ENCODE results near the gene LRIT2. TPM values are rescaled to one million over a fixed set of nuclear protein-coding genes. Genes with fewer than 3 reads are reported as not detected.

The LRIT2 gene
- polyA plus RNA-seq, 6 donors from 2014 or later, result not detected

DNA sequence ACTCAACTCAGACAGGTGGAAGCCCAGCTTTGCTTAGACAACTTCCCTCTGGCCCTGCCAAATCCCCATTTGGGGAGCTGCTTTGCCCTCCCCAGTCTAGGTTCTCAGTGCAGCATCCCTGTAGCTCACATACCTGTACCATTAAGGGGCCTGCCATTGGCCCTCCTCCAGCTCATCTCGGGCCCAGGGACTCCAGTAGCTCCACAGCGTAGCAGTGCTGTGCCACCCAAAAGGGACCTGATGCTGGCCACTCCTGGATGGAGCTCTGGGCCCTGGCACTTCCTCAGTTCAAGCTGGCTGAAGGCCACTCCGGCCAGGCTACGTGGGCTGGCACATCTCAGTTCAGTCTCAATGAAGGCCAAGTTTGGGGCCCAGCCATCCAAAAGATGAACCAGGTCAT, 8.6 kb upstream of the LRIT2 start:
- Mint-ChIP-seq H3K4me1 (no peaks in the 10 kb centered on the region), H3K27ac (no peak overlapping the region), H3K9me3 (peaks cover under 1 to 12% (median 3%) of the 10 kb centered on the region in 7 donors), H3K36me3 (peaks cover 0 to 5% of the 10 kb centered on the region in 2 donors), H3K27me3 (peaks cover 19 to 39% (median 28%) of the 10 kb centered on the region in 3 donors), H3K4me3 (no peak overlapping the region)
- no peak for DNase-seq
- no peak for ATAC-seq (ENCODE audit: low read depth in 2 of 2)

DNA sequence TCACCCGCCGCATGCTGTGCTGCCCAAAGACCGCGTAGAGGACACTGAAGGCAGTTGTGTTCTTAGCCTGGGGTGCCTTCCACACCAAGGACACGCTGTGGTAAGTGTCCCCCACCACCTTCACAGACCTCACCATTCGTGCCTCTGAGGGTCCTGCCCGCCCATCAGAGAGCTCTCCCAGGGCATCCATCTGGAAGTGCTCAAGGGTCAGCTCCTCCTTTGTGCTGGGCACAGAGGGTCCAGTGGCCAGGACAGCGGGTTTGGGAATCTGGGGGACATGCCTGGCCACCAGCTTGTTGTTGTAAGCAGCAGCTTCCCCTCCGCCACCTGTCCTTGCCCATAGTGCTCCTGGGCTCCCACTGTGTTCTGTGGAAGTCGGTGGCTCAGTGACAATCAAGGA, 7.0 kb upstream of the LRIT2 start:
- DNase-seq, result no peak
- Mint-ChIP-seq H3K9me3 (peaks cover 1 to 18% (median 5%) of the 10 kb centered on the region in 7 donors), H3K36me3 (peaks cover 0 to 5% of the 10 kb centered on the region in 2 donors), H3K4me3 (no peak overlapping the region), H3K27me3 (peaks cover 21 to 44% (median 33%) of the 10 kb centered on the region in 3 donors), H3K27ac (peak overlapping the region in 1 of 6 donors; percentile 64), H3K4me1 (no peaks in the 10 kb centered on the region)
- ATAC-seq (ENCODE audit: low read depth in 2 of 2), result no peak

DNA sequence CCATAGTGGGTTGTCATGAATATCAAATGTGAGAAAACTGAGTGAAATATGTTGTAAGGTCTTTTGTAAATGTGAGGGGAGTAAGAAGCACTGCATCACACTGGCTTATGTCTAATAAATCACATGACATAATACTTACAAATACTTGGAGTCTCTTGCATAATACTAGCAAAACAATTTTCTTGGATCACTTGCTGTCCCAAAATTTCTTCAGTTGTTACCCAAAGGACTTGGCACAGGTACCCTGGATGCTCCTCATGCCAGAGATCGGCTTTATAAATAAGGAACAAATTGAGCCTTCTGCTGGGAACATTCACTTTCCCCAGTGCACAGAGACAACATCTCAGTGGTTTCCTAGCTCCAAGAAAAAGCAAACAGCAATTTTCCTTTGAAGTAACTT, 5.0 kb upstream of the LRIT2 start:
- Mint-ChIP-seq H3K4me3 (no peak overlapping the region), H3K36me3 (no peaks in the 10 kb centered on the region), H3K9me3 (peaks cover 0 to 13% (median 5%) of the 10 kb centered on the region in 7 donors), H3K27ac (no peak overlapping the region), H3K27me3 (peaks cover 24 to 49% (median 28%) of the 10 kb centered on the region in 3 donors), H3K4me1 (no peaks in the 10 kb centered on the region)
- ATAC-seq (ENCODE audit: low read depth in 2 of 2) (no peak), DNase-seq (no peak)

DNA sequence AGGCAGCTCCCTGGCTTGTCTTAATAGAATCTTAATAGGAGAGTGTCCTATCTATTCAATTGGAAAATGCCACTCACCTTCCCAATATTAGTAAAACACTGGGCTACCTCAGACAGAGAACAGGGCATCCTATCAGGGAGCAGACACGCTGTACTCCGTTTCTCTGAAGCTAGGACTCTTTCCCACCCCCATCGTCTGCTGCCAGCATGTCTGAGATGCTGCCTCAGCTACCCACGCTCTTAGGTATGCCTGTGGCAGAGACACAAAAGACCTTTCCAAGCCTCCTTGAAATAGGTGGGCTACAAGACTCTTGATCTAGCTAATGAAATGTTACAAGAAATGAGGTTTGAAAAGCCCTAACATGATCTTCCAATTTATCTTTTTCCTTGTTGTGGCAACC, 2.5 kb upstream of the LRIT2 start:
- H3K27me3 Mint-ChIP-seq, result peaks cover 26 to 54% (median 27%) of the 10 kb centered on the region in 3 donors
- no peak for ATAC-seq (ENCODE audit: low read depth in 2 of 2)
- DNase-seq, result no peak

DNA sequence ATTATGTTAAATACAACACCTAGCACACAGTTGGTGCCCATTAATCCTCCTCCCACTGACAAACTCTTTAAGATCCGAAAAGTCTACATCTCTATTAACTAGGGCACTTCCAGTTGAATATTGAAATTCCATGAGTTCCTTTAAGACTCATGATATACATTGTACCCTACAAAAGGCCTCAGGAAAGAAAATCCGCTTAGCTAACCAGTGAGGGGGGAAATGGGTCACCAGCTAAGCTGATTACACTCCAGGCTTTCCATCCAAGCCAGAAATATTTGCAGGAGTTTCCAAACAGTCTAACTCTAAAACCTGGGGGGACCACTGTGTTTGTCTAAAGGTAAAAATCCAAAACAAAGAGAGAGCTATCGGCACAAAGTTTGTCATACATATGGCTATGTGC, 1.3 kb upstream of the LRIT2 start:
- ATAC-seq (ENCODE audit: low read depth in 2 of 2) (no peak), DNase-seq (no peak)
- H3K4me3 Mint-ChIP-seq, result no peak overlapping the region
- H3K27ac Mint-ChIP-seq, result peak overlapping the region in 1 of 6 donors; percentile 40
- peaks cover 35 to 52% (median 37%) of the 10 kb centered on the region in 3 donors for H3K27me3 Mint-ChIP-seq
- H3K4me1 Mint-ChIP-seq, result no peaks in the 10 kb centered on the region
- H3K36me3 Mint-ChIP-seq, result no peaks in the 10 kb centered on the region
- peaks cover 0 to 13% (median 5%) of the 10 kb centered on the region in 7 donors for H3K9me3 Mint-ChIP-seq

More for the DNA sequence above, 2.5 kb upstream of the LRIT2 start:
- no peaks in the 10 kb centered on the region for H3K4me1 Mint-ChIP-seq
- no peak overlapping the region for H3K4me3 Mint-ChIP-seq
- H3K27ac Mint-ChIP-seq, result no peak overlapping the region
- no peaks in the 10 kb centered on the region for H3K36me3 Mint-ChIP-seq
- H3K9me3 Mint-ChIP-seq, result peaks cover 0 to 13% (median 5%) of the 10 kb centered on the region in 7 donors

DNA sequence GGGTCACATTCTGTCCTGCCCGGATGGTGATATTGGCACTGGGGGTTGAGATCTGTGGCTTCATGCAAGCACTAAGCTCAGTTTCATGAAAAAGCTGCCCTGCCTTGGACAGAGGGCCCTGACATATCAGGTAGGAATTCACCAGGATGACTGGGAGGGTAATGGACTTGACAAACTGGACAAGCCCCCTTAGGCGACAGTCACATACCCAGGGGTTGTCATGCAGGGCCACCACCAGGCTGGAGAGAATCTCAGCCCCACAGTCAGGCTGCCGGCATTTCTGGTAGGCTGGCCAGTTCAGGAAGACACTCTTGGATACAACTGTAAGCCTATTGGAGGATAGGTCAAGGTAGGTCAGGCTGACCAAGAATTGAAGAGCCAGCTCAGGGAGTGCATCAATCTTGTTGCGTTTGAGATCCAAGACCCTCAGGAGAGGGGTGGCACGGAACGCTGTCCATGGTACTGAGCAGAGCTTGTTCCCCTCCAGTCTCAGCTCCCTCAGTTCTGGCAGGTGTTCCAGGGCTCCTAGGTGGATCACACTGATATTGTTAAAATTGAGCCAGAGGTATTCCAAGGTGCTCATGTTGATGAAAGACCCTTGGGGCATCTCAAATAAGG, 824 bp downstream of the LRIT2 start:
- Mint-ChIP-seq H3K9me3 (peaks cover 2 to 18% (median 7%) of the 10 kb centered on the region in 7 donors), H3K4me1 (no peaks in the 10 kb centered on the region), H3K4me3 (no peak overlapping the region), H3K27me3 (peaks cover 38 to 45% (median 38%) of the 10 kb centered on the region in 3 donors), H3K36me3 (peaks cover 0 to 3% of the 10 kb centered on the region in 2 donors), H3K27ac (no peak overlapping the region)
- ATAC-seq (ENCODE audit: low read depth in 2 of 2) (no peak), DNase-seq (no peak)

DNA sequence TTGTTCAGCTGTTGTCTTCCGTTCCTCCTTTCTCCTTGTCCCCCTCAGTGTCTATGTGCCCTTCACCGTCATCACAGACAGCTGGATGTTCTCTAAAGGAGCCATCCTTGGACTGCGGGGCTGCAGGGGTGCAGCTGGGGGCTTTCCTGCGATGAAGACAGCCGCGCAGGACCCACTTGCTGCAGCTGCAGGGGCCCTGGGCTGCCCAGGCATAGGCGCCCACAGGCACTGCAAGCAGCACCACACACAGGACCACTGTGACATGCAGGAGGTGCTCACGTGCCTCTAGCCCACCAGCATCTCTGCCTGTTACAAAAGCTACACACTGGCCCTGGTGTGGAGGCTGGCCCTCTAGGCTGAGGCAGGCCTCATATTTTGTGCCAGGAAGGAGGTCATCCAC, 3.4 kb downstream of the LRIT2 start:
- peaks cover 0 to 8% of the 10 kb centered on the region in 2 donors for H3K36me3 Mint-ChIP-seq
- no peaks in the 10 kb centered on the region for H3K4me1 Mint-ChIP-seq
- no peak for ATAC-seq (ENCODE audit: low read depth in 2 of 2)
- H3K27me3 Mint-ChIP-seq, result peaks cover 19 to 36% (median 32%) of the 10 kb centered on the region in 3 donors
- H3K27ac Mint-ChIP-seq, result no peak overlapping the region
- DNase-seq, result no peak
- H3K9me3 Mint-ChIP-seq, result peaks cover 0 to 11% (median 5%) of the 10 kb centered on the region in 7 donors
- H3K4me3 Mint-ChIP-seq, result no peak overlapping the region

DNA sequence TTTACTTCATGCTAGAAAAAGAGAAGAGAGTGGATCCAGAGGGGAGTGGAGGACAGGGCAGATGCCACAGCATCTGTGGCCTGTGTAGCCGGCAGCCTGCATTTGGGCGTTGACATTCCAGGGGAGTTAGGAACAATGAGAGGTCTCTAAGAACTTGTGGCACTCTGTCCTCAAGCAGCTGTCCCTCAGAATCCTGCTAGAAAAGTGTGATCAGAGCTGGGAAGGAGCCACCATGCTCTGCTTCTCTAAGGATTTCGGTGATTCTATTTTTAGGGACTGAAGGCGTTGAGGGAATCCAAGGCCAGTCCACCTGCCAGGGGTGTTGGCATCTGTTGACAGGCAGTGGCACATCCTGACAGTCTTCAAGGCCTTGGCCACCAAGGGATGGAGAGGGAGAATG, 7.6 kb downstream of the LRIT2 start:
- peaks cover 21 to 38% (median 23%) of the 10 kb centered on the region in 3 donors for H3K27me3 Mint-ChIP-seq
- DNase-seq, result no peak
- H3K9me3 Mint-ChIP-seq, result peaks cover 0 to 11% (median 5%) of the 10 kb centered on the region in 7 donors
- H3K36me3 Mint-ChIP-seq, result peaks cover 0 to 8% of the 10 kb centered on the region in 2 donors
- H3K4me3 Mint-ChIP-seq, result no peak overlapping the region
- no peak overlapping the region for H3K27ac Mint-ChIP-seq
- no peak for ATAC-seq (ENCODE audit: low read depth in 2 of 2)
- peaks cover 0 to 6% (median 0%) of the 10 kb centered on the region in 3 donors for H3K4me1 Mint-ChIP-seq

DNA sequence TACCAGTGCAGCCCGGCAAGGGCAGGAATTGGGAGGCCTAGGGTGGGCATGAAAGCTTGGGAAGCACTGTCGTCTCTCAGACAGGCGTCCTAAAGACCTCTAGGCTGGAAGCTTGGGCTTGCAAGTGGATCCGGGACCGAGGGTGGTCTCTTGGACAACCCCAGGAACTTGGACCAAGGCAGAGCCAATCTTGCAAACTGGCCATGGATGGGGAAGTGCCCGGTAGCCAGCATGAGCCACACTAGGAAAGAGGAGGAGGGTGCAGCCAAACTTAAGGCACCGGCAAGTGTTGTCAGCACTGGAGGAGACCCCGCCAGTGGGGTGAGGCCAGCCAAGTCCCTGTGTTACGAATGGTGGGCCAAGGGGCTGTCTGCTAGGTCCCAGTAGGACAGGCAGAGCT, 8.5 kb downstream of the LRIT2 start:
- DNase-seq, result no peak
- ATAC-seq (ENCODE audit: low read depth in 2 of 2), result no peak
- Mint-ChIP-seq H3K4me1 (peaks cover 0 to 6% (median 0%) of the 10 kb centered on the region in 3 donors), H3K9me3 (peaks cover 0 to 11% (median 5%) of the 10 kb centered on the region in 7 donors), H3K4me3 (no peak overlapping the region), H3K36me3 (peaks cover 0 to 8% of the 10 kb centered on the region in 2 donors), H3K27me3 (peaks cover 21 to 36% (median 24%) of the 10 kb centered on the region in 3 donors), H3K27ac (no peak overlapping the region)

DNA sequence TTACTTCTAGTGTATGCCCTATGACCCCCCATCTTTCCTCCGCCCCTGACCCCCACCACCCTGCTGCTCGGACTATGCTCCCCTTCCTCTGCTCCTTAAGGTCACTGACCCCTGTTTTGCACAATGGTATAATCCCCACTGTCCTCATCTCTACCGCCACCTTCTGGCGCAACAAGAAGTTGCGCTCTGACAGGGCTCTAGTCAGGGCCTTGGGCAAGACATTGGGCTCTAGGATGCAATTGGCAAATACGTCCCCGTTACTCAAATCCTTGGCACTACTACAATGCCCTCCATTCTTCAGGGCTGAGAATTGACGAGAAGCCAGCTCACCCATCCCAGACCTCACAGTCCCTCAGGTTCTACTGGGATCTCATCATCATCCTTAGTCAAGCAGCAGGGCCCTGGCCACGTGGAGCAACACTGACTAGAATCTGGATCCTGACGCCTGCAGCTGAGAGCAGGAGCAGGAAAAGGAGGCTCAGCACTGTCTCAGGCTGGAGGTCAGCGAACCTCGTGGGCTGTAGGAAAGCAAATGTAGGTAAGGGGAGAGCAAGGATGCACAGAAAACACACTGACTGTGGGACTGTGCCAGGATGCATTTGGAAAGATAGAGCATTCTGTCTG, 10.6 kb downstream of the LRIT2 start:
- H3K4me1 Mint-ChIP-seq, result peaks cover 0 to 6% (median 0%) of the 10 kb centered on the region in 3 donors
- peaks cover 16 to 34% (median 26%) of the 10 kb centered on the region in 3 donors for H3K27me3 Mint-ChIP-seq
- no peak overlapping the region for H3K27ac Mint-ChIP-seq
- peaks cover 0 to 7% (median 5%) of the 10 kb centered on the region in 7 donors for H3K9me3 Mint-ChIP-seq
- peak overlapping the region in 1 of 8 donors; percentile 51 for H3K4me3 Mint-ChIP-seq
- ATAC-seq (ENCODE audit: low read depth in 2 of 2) (no peak), DNase-seq (no peak)
- peaks cover 0 to 8% of the 10 kb centered on the region in 2 donors for H3K36me3 Mint-ChIP-seq

DNA sequence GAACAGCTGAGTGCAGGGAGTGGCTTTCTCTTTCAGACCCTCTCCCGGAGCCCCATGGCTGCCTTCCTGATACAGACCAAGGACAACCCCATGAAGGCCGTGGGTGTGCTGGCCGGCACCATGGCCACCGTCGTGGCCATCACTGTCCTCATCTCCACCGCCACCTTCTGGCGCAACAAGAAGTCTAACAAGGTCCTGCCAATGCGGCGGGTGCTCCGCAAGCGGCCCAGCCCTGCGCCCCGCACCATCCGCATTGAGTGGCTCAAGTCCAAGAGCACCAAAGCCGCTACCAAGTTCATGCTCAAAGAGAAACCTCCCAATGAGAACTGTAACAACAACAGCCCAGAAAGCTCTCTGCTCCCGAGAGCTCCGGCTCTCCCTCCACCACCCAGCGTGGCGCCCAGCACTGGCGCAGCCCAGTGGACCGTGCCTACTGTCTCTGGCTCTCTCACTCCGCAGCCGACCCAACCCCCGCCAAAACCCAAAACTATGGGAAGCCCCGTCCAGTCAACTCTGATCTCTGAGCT, 11.2 kb downstream of the LRIT2 start:
- Mint-ChIP-seq H3K27me3 (peaks cover 17 to 34% (median 26%) of the 10 kb centered on the region in 3 donors), H3K4me1 (peaks cover 0 to 6% (median 0%) of the 10 kb centered on the region in 3 donors), H3K27ac (no peak overlapping the region), H3K4me3 (peak overlapping the region in 1 of 8 donors; percentile 51), H3K36me3 (peaks cover 0 to 2% of the 10 kb centered on the region in 2 donors), H3K9me3 (peaks cover 0 to 1% (median 0%) of the 10 kb centered on the region in 7 donors)
- ATAC-seq (ENCODE audit: low read depth in 2 of 2), result no peak
- no peak for DNase-seq

DNA sequence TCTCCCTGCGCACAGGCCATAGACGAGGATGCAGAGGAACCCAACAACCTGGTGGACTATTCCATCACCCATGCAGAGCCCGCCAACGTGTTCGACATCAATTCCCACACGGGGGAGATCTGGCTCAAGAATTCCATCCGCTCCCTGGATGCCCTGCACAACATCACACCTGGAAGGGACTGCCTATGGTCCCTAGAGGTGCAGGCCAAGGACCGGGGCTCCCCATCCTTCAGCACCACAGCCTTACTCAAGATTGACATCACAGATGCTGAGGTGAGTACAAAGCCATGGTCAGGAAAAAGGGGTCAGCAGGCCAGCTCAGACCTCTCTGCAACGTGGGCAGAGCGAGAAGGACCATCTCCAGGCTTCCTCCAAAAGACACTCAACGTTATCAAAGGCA, 12.3 kb downstream of the LRIT2 start:
- ATAC-seq (ENCODE audit: low read depth in 2 of 2) (no peak), DNase-seq (no peak)
- no peak overlapping the region for H3K27ac Mint-ChIP-seq
- H3K4me1 Mint-ChIP-seq, result peaks cover 0 to 6% (median 0%) of the 10 kb centered on the region in 3 donors
- peaks cover 23 to 40% (median 30%) of the 10 kb centered on the region in 3 donors for H3K27me3 Mint-ChIP-seq
- H3K36me3 Mint-ChIP-seq, result no peaks in the 10 kb centered on the region
- no peak overlapping the region for H3K4me3 Mint-ChIP-seq
- H3K9me3 Mint-ChIP-seq, result no peaks in the 10 kb centered on the region

DNA sequence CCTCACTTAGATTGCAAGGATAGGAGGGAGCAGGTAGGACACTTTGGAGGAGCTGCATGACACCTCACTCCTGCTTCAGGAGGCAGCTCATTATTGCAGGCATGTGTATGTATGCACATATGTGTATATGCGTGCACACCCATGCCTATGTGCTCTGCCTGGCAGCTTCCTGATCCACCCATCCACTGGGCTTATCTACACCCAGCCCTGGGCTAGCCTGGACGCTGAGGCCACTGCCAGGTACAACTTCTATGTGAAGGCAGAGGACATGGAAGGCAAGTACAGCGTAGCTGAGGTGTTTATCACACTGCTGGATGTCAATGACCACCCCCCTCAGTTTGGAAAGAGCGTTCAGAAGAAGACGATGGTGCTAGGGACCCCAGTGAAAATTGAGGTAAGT, 13.3 kb downstream of the LRIT2 start:
- peak overlapping the region in 1 of 6 donors; percentile 5 for H3K27ac Mint-ChIP-seq
- no peak for DNase-seq

More for the DNA sequence above, 13.3 kb downstream of the LRIT2 start:
- Mint-ChIP-seq H3K9me3 (peaks cover 0 to 1% (median 0%) of the 10 kb centered on the region in 7 donors), H3K27me3 (peaks cover 22 to 50% (median 38%) of the 10 kb centered on the region in 3 donors), H3K4me1 (peaks cover 0 to 6% (median 0%) of the 10 kb centered on the region in 3 donors), H3K36me3 (no peaks in the 10 kb centered on the region), H3K4me3 (no peak overlapping the region)
- no peak for ATAC-seq (ENCODE audit: low read depth in 2 of 2)

All from naive B cell (primary cell).